HepG2 (cell line): ENCODE data around the gene TIMM10. TPM values are rescaled to one million over a fixed set of nuclear protein-coding genes. Genes with fewer than 3 reads are reported as not detected.

ENCODE experiments used
- ESRRA ChIP-seq: sonication (generic); formaldehyde crosslinking; IDR thresholded peaks from 2 replicates; pipeline ENCODE4 v1.5.1; 2020; ENCODE audit warnings: mild to moderate bottlenecking, low read depth, missing genetic modification reagents
- GATA4 ChIP-seq: sonication (generic); IDR thresholded peaks from 2 replicates; pipeline ENCODE4 v1.6.1; 2016; ENCODE audit warnings: antibody characterized with exemption, low read depth, borderline replicate concordance
- MBNL3 ChIP-seq: fragments of 250-450 bp; sonication (Bioruptor Pico); conservative IDR thresholded peaks from 2 replicates; pipeline ENCODE4 v1.8.0; 2022; ENCODE audit warnings: mild to moderate bottlenecking, inconsistent platforms
- PAWR ChIP-seq: sonication (generic); formaldehyde crosslinking; IDR thresholded peaks from 2 replicates; pipeline ENCODE4 v1.4.0; 2020; ENCODE audit warnings: missing genetic modification reagents, mild to moderate bottlenecking, borderline replicate concordance
- SNAI1 ChIP-seq: sonication (generic); formaldehyde crosslinking; IDR thresholded peaks from 2 replicates; pipeline ENCODE4 v1.5.0; 2020; ENCODE audit warnings: mild to moderate bottlenecking, missing genetic modification reagents, borderline replicate concordance
- ZC3H4 ChIP-seq: sonication (generic); formaldehyde crosslinking; IDR thresholded peaks from 2 replicates; pipeline ENCODE4 v1.4.0; 2020; ENCODE audit warnings: missing genetic modification reagents, borderline replicate concordance
- ZNF207 ChIP-seq: fragments of 450-650 bp; IDR thresholded peaks from 2 replicates; pipeline ENCODE4 v1.6.1; 2016; ENCODE audit warnings: antibody characterized with exemption, borderline replicate concordance
- ZNF619 ChIP-seq: sonication (generic); formaldehyde crosslinking; IDR thresholded peaks from 2 replicates; pipeline ENCODE4 v1.4.0; 2020; ENCODE audit warnings: mild to moderate bottlenecking, missing genetic modification reagents
- polyA plus RNA-seq, 8 experiments: library from polyadenylated mRNA; depleted of rRNA in 3 of 8; stranded (reverse) in 7 of 8; unstranded in 1 of 8; fragments of >200 nt; fragmentation: Illumina TruSeq in 4 of 8; extraction: Trizol in 4 of 8; gene quantifications; 2 replicates each; pipeline versions ENCODE4 v1.2.1 to v1.2.3, GENCODE V29; 2011 to 2016; ENCODE audit warnings: low read depth in 4 of 8, missing spikeins in 1 of 8, mixed read lengths in 1 of 8; ENCODE audit not compliant: insufficient read depth in 1 of 8
- total RNA-seq, 5 experiments: library from RNA; depleted of rRNA; stranded (reverse); fragments of >200 nt; fragmentation: Illumina TruSeq; extraction: Trizol; gene quantifications; 2 replicates each; pipeline ENCODE4 v1.2.3, GENCODE V29; 2016; ENCODE audit warnings: low read depth in 1 of 5
- TF ChIP-seq, protein P1 (sequence below): sonication (generic); formaldehyde crosslinking; IDR thresholded peaks from 2 replicates; pipeline ENCODE4 v1.8.0; 2022; ENCODE audit warnings: missing genetic modification reagents, low read depth, mild to moderate bottlenecking, borderline replicate concordance
- TF ChIP-seq, protein P2 (sequence below): sonication (generic); formaldehyde crosslinking; conservative IDR thresholded peaks from 2 replicates; pipeline ENCODE4 v1.4.0; 2020; ENCODE audit warnings: missing genetic modification reagents
- TF ChIP-seq, protein P3 (sequence below): sonication (generic); formaldehyde crosslinking; IDR thresholded peaks from 2 replicates; pipeline ENCODE4 v1.5.1; 2020; ENCODE audit warnings: missing genetic modification reagents, mild to moderate bottlenecking, borderline replicate concordance
- TF ChIP-seq, protein P4 (sequence below): sonication (generic); formaldehyde crosslinking; IDR thresholded peaks from 2 replicates; pipeline ENCODE4 v1.9.0; 2021; ENCODE audit warnings: missing genetic modification reagents, borderline replicate concordance
- TF ChIP-seq, protein P5 (sequence below): sonication (generic); formaldehyde crosslinking; IDR thresholded peaks from 2 replicates; pipeline ENCODE4 v1.4.0; 2020; ENCODE audit warnings: missing genetic modification reagents, borderline replicate concordance

TIMM10 gene
- total and polyA plus RNA-seq, 2 of the 13 experiments (the other 11 are each of a cell fraction or from before 2014, with no cell fraction given), result 67.8 to 82.2 TPM

DNA sequence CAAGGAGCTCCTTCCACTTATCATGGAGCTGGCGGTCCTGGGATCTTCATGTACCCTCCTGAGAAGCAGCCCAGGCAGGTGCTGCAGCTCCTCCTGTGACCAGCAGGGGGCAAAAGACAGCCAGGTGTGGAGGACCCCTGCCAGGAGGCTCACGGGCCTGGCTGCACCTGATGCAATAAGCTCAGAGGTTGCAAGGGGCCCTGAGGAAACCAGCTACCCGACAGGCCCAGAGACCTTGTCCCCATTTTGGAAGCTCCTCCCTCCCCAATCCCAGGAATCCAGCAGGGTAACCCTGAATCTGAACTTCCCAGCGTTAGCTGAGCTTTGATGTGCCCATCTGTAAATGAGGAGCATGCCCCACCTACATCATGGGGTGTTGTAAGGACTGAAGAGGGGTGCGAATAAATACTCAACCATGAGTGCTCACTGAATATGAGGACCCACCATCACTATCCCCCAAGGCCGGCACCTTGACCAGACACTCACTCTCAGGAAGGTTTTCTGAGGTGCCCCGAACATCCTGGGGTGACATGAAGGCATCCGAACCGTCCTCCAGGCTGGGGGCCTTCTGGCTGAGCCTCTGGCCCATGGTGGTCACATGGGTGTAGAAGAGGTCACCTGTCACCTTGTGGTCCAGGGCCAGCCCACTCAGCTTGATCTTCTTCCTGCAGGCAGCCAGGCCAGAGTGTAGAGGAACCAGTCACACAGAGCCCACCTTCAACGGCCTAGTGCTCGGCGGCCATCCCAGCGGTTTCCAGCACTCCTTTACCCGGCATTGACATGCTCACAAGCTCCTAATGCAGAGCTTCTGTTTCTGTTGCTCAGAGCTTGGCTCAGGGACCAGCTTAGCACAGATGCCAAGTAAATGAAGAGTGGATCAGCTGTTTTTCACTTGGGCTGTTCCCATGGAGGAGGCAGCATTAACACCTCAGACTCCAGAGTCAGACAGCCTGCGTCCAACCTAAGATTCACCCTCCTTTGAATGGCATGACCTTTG is 36.7 kb downstream of the TIMM10 start (continued):
- TF ChIP-seq PAWR (CRISPR knock-in tag) (no peak), ESRRA (no peak), ZC3H4 (CRISPR knock-in tag) (no peak), GATA4 (no peak), ZNF619 (CRISPR knock-in tag) (peak; percentile 46; the same call in 1 of the 2 replicates), SNAI1 (CRISPR knock-in tag) (no peak), ZNF207 (no peak), MBNL3 (CRISPR knock-in tag) (no peak)
- TF ChIP-seq, protein P1, sequence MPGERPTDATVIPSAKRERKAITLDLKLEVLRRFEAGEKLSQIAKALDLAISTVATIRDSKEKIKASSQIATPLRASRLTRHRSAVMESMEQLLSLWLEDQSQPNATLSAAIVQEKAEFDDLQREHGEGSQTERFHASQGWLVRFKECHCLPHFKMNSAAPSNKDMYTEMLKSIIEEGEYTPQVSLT, result no peak
- TF ChIP-seq, protein P2, sequence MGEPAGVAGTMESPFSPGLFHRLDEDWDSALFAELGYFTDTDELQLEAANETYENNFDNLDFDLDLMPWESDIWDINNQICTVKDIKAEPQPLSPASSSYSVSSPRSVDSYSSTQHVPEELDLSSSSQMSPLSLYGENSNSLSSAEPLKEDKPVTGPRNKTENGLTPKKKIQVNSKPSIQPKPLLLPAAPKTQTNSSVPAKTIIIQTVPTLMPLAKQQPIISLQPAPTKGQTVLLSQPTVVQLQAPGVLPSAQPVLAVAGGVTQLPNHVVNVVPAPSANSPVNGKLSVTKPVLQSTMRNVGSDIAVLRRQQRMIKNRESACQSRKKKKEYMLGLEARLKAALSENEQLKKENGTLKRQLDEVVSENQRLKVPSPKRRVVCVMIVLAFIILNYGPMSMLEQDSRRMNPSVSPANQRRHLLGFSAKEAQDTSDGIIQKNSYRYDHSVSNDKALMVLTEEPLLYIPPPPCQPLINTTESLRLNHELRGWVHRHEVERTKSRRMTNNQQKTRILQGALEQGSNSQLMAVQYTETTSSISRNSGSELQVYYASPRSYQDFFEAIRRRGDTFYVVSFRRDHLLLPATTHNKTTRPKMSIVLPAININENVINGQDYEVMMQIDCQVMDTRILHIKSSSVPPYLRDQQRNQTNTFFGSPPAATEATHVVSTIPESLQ (CRISPR knock-in tag), result no peak
- TF ChIP-seq, protein P3, sequence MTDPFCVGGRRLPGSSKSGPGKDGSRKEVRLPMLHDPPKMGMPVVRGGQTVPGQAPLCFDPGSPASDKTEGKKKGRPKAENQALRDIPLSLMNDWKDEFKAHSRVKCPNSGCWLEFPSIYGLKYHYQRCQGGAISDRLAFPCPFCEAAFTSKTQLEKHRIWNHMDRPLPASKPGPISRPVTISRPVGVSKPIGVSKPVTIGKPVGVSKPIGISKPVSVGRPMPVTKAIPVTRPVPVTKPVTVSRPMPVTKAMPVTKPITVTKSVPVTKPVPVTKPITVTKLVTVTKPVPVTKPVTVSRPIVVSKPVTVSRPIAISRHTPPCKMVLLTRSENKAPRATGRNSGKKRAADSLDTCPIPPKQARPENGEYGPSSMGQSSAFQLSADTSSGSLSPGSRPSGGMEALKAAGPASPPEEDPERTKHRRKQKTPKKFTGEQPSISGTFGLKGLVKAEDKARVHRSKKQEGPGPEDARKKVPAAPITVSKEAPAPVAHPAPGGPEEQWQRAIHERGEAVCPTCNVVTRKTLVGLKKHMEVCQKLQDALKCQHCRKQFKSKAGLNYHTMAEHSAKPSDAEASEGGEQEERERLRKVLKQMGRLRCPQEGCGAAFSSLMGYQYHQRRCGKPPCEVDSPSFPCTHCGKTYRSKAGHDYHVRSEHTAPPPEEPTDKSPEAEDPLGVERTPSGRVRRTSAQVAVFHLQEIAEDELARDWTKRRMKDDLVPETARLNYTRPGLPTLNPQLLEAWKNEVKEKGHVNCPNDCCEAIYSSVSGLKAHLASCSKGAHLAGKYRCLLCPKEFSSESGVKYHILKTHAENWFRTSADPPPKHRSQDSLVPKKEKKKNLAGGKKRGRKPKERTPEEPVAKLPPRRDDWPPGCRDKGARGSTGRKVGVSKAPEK (CRISPR knock-in tag), result no peak
- TF ChIP-seq, protein P4, sequence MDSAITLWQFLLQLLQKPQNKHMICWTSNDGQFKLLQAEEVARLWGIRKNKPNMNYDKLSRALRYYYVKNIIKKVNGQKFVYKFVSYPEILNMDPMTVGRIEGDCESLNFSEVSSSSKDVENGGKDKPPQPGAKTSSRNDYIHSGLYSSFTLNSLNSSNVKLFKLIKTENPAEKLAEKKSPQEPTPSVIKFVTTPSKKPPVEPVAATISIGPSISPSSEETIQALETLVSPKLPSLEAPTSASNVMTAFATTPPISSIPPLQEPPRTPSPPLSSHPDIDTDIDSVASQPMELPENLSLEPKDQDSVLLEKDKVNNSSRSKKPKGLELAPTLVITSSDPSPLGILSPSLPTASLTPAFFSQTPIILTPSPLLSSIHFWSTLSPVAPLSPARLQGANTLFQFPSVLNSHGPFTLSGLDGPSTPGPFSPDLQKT (CRISPR knock-in tag), result no peak
- TF ChIP-seq, protein P5, sequence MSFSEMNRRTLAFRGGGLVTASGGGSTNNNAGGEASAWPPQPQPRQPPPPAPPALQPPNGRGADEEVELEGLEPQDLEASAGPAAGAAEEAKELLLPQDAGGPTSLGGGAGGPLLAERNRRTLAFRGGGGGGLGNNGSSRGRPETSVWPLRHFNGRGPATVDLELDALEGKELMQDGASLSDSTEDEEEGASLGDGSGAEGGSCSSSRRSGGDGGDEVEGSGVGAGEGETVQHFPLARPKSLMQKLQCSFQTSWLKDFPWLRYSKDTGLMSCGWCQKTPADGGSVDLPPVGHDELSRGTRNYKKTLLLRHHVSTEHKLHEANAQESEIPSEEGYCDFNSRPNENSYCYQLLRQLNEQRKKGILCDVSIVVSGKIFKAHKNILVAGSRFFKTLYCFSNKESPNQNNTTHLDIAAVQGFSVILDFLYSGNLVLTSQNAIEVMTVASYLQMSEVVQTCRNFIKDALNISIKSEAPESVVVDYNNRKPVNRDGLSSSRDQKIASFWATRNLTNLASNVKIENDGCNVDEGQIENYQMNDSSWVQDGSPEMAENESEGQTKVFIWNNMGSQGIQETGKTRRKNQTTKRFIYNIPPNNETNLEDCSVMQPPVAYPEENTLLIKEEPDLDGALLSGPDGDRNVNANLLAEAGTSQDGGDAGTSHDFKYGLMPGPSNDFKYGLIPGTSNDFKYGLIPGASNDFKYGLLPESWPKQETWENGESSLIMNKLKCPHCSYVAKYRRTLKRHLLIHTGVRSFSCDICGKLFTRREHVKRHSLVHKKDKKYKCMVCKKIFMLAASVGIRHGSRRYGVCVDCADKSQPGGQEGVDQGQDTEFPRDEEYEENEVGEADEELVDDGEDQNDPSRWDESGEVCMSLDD (CRISPR knock-in tag), result no peak
